ENCODE measurements around the gene AFF1.

AFF1 gene, protein sequence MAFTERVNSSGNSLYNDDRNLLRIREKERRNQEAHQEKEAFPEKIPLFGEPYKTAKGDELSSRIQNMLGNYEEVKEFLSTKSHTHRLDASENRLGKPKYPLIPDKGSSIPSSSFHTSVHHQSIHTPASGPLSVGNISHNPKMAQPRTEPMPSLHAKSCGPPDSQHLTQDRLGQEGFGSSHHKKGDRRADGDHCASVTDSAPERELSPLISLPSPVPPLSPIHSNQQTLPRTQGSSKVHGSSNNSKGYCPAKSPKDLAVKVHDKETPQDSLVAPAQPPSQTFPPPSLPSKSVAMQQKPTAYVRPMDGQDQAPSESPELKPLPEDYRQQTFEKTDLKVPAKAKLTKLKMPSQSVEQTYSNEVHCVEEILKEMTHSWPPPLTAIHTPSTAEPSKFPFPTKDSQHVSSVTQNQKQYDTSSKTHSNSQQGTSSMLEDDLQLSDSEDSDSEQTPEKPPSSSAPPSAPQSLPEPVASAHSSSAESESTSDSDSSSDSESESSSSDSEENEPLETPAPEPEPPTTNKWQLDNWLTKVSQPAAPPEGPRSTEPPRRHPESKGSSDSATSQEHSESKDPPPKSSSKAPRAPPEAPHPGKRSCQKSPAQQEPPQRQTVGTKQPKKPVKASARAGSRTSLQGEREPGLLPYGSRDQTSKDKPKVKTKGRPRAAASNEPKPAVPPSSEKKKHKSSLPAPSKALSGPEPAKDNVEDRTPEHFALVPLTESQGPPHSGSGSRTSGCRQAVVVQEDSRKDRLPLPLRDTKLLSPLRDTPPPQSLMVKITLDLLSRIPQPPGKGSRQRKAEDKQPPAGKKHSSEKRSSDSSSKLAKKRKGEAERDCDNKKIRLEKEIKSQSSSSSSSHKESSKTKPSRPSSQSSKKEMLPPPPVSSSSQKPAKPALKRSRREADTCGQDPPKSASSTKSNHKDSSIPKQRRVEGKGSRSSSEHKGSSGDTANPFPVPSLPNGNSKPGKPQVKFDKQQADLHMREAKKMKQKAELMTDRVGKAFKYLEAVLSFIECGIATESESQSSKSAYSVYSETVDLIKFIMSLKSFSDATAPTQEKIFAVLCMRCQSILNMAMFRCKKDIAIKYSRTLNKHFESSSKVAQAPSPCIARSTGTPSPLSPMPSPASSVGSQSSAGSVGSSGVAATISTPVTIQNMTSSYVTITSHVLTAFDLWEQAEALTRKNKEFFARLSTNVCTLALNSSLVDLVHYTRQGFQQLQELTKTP

GRCh38 chr4:86934771-86935565 lies at the start of gene AFF1:
AFF1 (plus strand) TSS chr4:86935011; CDS start chr4:86948534, 13,523 bp downstream.
- DNase-seq = peak; percentile 29

- no peak for DNase-seq
Measured at GRCh38 chr4:86890790-86891189, 44.0 kb upstream of the AFF1 start.

GRCh38 chr4:86891762-86892635 lies 42.8 kb upstream of the AFF1 start, which contains the start of gene C4orf36:
C4orf36 (minus strand) TSS chr4:86892422; CDS start chr4:86891520, 902 bp downstream.
- DNase-seq = no peak

DNA sequence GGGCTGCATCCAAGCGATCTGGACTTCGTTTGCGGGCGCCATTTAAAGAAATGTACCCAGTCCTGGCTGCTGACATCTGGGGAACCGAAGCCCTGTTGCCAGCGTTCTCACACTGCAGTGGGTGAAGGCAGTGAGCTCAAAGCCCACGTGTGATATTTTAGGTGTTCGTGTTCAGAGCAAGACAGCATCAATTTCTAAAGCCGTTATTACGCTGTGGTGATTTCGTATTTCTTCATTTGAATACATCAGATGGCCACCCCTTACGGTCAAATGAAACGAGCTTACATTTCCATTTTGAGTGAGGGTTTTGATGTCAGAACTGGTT lies 42.2 kb upstream of the AFF1 start:
- DNase-seq = no peak

DNA sequence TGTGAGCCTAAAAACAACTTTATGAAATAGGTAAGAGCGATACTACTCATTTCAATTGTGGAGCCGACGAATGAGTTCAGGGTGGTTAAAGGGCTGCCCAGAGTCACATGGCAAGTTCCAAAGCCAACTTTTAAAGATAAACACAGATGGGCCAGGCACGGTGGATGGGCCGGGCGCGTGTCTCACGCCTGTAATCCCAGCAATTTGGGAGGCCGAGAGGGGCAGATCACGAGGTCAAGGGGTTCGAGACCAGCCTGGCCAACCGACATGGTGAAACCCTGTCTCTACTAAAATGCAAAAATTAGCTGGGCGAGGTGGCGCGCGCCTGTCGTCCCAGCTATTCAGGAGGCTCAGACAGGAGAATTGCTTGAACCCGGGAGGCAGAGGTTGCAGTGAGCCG lies 41.7 kb upstream of the AFF1 start:
- no peak for DNase-seq

DNA sequence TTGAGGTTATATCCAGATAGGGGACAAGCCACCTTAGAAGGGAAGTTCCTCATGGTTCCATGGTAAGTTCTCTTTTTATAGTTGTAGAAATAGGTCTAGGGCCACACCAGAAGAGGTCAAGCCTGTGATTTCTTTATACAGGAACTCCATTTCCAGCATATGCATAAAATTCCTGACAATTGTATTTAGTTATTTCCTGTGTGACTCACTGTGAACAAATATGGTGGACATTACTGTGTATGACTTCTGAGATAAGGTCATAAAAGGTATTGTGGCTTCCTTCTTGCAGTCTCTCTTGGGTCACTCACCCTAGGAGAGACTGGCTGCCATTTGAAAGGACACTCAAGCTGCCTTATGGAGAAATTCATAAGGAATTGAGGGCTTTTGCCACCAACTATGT lies 40.4 kb upstream of the AFF1 start:
- DNase-seq = no peak

- peak; percentile 2 for DNase-seq
Measured at GRCh38 chr4:86895692-86896488, 38.9 kb upstream of the AFF1 start.

GRCh38 chr4:86896596-86896995 lies 38.2 kb upstream of the AFF1 start:
- DNase-seq = no peak

- no peak for DNase-seq
Measured at GRCh38 chr4:86898562-86898961, 36.2 kb upstream of the AFF1 start.

DNA sequence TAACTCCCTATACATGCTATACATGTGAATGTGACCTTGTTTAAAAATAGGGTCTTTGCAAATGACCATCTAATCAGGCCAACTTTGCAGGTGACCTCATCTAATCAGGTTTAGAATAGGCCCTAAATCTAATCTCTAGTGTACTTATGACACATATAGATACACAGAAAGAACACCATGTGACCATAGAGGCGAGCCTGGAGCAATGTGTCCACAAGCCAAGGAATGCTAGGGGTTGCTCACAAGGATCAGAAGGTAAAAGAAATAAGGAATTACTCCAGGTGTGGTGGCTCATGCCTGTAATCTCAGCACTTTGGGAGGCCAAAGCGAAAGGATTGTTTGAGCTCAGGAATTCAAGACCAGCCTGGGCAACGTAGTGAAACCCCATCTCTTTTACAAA lies 32.9 kb upstream of the AFF1 start:
- no peak for DNase-seq

- peak; percentile 82 for DNase-seq
Measured at GRCh38 chr4:86908251-86908657, 26.6 kb upstream of the AFF1 start.

GRCh38 chr4:86909546-86910295 lies 25.1 kb upstream of the AFF1 start:
- no peak for DNase-seq

DNA sequence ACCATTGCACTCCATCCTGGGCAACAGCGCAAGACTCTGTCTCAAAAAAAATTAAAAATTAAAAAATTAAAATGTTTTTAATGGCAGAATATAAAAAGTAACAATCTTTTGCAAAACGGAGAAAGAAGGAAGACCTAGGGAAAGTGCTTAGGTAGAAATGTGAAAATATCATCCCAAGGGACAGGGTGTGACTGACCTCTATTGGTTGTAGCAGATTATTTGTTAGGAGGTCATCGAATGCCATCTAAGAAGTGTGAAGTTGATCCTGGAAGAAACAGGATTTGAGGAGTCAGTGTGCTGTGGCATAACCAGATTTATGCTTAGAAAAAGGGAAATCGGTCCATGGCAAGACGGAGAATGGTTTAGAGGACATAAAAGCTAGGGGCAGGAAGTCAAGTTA lies 24.4 kb upstream of the AFF1 start:
- DNase-seq = no peak

DNA sequence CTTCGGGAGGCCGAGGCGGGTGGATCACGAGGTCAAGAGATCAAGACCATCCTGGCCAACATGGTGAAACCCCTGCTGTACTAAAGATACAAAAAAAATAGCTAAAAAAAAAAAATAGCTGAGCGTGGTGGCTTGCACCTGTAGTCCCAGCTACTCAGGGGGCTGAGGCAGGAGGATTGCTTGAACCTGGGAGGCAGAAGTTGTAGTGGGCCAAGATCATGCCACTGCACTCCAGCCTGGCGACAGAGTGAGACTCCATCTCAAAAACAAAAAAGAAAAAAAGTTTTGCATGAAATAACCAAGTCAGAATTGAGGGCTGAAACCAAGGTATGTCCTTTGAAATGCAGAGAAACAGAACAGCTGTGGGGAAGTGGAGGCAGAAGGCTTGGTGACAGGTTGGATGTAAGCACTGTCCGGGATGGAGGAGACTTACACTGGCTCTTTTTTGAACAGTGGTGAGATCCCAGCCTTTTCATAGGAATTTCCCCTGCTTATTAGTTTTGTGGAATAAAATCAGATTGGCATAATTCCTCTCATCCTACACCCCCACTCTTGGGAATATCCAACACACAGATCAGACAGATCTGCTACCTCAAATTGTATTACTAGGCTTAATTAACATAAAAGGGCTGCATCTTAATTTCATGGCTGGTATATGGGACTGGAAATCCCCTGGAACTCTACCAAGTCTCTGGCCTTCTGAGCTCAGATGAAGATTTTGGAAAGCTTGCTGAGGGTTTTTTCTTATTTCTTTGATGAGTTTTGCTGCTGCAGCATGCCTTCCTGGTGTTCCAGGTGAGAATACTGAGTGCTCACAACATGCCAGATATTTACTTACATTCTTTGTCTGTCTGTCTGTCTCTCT lies 23.8 kb upstream of the AFF1 start:
- DNase-seq = no peak

DNA sequence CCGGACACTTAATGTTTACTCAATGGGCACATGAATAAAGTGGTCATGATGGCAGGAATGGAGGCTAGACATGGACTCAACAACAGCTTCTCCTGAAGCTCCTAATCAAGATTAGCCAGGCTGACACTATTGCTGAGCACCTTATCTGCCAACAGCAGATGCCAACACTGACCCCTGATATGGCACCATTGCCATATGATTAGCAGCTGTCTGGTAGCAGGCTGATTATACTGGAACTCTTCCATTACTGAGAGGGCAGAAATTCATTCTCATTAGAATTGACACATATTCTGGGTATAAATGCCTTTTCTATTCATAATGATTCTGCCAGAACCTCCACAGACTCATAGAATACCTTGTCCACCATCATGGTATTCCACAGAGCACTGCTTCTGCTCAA lies 18.4 kb upstream of the AFF1 start:
- DNase-seq = no peak

GRCh38 chr4:86917212-86918039 lies 17.4 kb upstream of the AFF1 start:
- no peak for DNase-seq

DNA sequence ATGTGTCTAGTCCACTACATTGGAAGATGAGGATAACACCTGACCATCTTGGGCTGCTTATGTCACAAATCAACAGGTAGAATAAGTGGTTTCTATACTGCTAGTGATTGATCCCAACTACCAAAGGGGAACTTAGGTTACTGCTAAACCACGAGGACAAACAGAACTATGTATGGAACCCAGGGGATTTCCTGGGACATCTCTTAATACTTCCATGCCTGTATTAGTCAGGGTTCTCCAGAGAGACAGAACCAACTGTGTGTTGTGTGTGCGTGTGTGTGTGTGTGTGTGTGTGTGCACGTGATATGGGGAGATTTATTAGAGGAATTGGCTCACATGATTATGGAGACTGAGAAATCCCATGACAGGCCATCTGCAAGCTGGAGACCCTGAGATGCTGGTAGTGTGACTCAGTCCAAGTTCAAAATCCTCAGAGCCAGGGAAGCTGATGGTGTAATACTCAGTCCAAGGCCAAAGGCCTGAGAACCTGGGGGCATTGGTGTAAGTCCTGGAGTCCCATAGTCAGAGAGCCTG lies 16.2 kb upstream of the AFF1 start:
- no peak for DNase-seq
